HCT116 (cell line): ENCODE data around the gene CLIP4. TPM values are rescaled to one million over a fixed set of nuclear protein-coding genes. Genes with fewer than 3 reads are reported as not detected.

Experiments used
- ATAC-seq: fragments of 200-7000 bp; cut with Tn5 transposase; 2 replicates; pipeline ENCODE4 v1.9.1; 2020; ENCODE audit warnings: mild to moderate bottlenecking, moderate library complexity
- BruUV-seq: library from RNA; stranded (reverse); fragments of 400-500 nt; replicated peaks from 2 replicates; lab custom pipeline; 2021; lab: Mats Ljungman, UMichigan
- CTCF ChIA-PET: fragments of 300-600 bp; sonication (Branson Sonifier 250); formaldehyde crosslinking; loops from one replicate; lab custom pipeline; 2021; ENCODE audit warnings: antibody characterized with exemption; lab: Charles Lee
- POLR2A ChIA-PET: fragments of 300-600, 350-600 bp; sonication (Branson Sonifier 250); formaldehyde crosslinking; loops from one replicate; lab custom pipeline; 2021; ENCODE audit warnings: antibody characterized with exemption; lab: Charles Lee
- RAD21 ChIA-PET, 2 experiments: fragments of 300-600 bp; sonication (Branson Sonifier 250); formaldehyde crosslinking; loops; one replicate each; lab custom pipeline; 2023; ENCODE audit warnings: low total read pairs in 2 of 2; ENCODE audit not compliant: uncharacterized antibody in 2 of 2, unreplicated experiment in 2 of 2, low non-redundant PET in 1 of 2; lab: Charles Lee
- DNase-seq: peaks from one replicate; pipeline ENCODE4 v3.0.0-alpha.2; 2010; ENCODE audit warnings: low read depth, low spot score
- H2AFZ ChIP-seq: fragments of 200-600 bp; shearing (Covaris generic), sonication (generic); 2 replicates; pipeline ENCODE4 v1.6.1; 2017; ENCODE audit warnings: low read depth, mixed run types, mixed read lengths, antibody characterized with exemption, low read length; ENCODE audit not compliant: poor library complexity, severe bottlenecking
- H3K27ac ChIP-seq: 2 replicates; pipeline ENCODE4 v1.5.1; 2012; ENCODE audit warnings: low read depth, low read length
- H3K27me3 ChIP-seq: fragments of 200-600 bp; sonication (generic); 2 replicates; pipeline ENCODE4 v1.6.1; 2016; ENCODE audit warnings: mixed run types, low read length, mixed read lengths; ENCODE audit not compliant: insufficient read depth
- H3K36me3 ChIP-seq, 2 experiments: fragments of 200-500 bp in 1 of 2; fragments of 200-600 bp in 1 of 2; sonication (Bioruptor generic) in 1 of 2; sonication (generic) in 1 of 2; 2 replicates each; pipeline versions ENCODE4 v1.5.1 to v1.6.1; 2014 to 2016; ENCODE audit warnings: low read length in 2 of 2, inconsistent platforms in 1 of 2, mixed read lengths in 1 of 2, mixed run types in 1 of 2; ENCODE audit not compliant: insufficient read depth in 2 of 2, control insufficient read depth in 1 of 2
- H3K4me1 ChIP-seq, 2 experiments: fragments of 200-600 bp in 1 of 2; sonication (generic) in 1 of 2; 2 replicates each; pipeline versions ENCODE4 v1.5.1 to v1.6.1; 2012 to 2017; ENCODE audit warnings: low read length in 2 of 2, inconsistent platforms in 1 of 2, mild to moderate bottlenecking in 1 of 2, mixed read lengths in 1 of 2, mixed run types in 1 of 2, moderate library complexity in 1 of 2; ENCODE audit not compliant: insufficient read depth in 2 of 2, control insufficient read depth in 1 of 2
- H3K4me2 ChIP-seq: fragments of 200-600 bp; sonication (generic); 2 replicates; pipeline ENCODE4 v1.6.1; 2017; ENCODE audit warnings: mixed run types, low read length, mixed read lengths
- H3K4me3 ChIP-seq, 2 experiments: fragments of 200-600 bp in 1 of 2; sonication (generic) in 1 of 2; replicated peaks in 1 of 2; 2 replicates each; pipeline ENCODE4 v1.5.1; 2011 to 2016; ENCODE audit warnings: low read length in 2 of 2, control low read depth in 1 of 2, low read depth in 1 of 2, mild to moderate bottlenecking in 1 of 2, mixed read lengths in 1 of 2, mixed run types in 1 of 2
- H3K79me2 ChIP-seq: fragments of 200-600 bp; sonication (generic); 2 replicates; pipeline ENCODE4 v1.6.1; 2017; ENCODE audit warnings: mild to moderate bottlenecking, mixed run types, low read length, moderate library complexity, mixed read lengths; ENCODE audit not compliant: insufficient read depth
- H3K9ac ChIP-seq: fragments of 200-600 bp; sonication (generic); 2 replicates; pipeline ENCODE4 v1.6.1; 2016; ENCODE audit warnings: low read length, mixed read lengths
- H3K9me2 ChIP-seq: fragments of 200-600 bp; sonication (generic), shearing (Covaris generic); 2 replicates; pipeline ENCODE4 v1.6.1; 2017; ENCODE audit warnings: mixed run types, mild to moderate bottlenecking, moderate library complexity; ENCODE audit not compliant: insufficient read depth
- H3K9me3 ChIP-seq, 2 experiments: fragments of 200-500 bp in 1 of 2; fragments of 200-600 bp in 1 of 2; sonication (Bioruptor generic) in 1 of 2; sonication (generic) in 1 of 2; 2 replicates each; pipeline ENCODE4 v1.6.1; 2014 to 2017; ENCODE audit warnings: low read length in 2 of 2, mixed read lengths in 2 of 2, inconsistent platforms in 1 of 2, low read depth in 1 of 2, mild to moderate bottlenecking in 1 of 2, mixed run types in 1 of 2, moderate library complexity in 1 of 2; ENCODE audit not compliant: control insufficient read depth in 1 of 2, insufficient read depth in 1 of 2
- H4K20me1 ChIP-seq: fragments of 200-600 bp; sonication (generic), shearing (Covaris generic); 2 replicates; pipeline ENCODE4 v1.6.1; 2017; ENCODE audit warnings: mixed run types, mild to moderate bottlenecking, moderate library complexity; ENCODE audit not compliant: insufficient read depth
- ATF3 ChIP-seq: IDR thresholded peaks from 2 replicates; pipeline ENCODE4 v1.6.1; 2012
- CBX3 ChIP-seq: IDR thresholded peaks from 2 replicates; pipeline ENCODE4 v1.6.1; 2012; ENCODE audit warnings: low read depth
- CTCF ChIP-seq, 3 experiments: fragments of 200-600 bp in 1 of 3; sonication (generic) in 1 of 3; IDR thresholded peaks in 2 of 3; conservative IDR thresholded peaks in 1 of 3; 2 replicates each; pipeline ENCODE4 v1.5.1; 2012 to 2017; ENCODE audit warnings: low read depth in 2 of 3, low read length in 2 of 3, antibody characterized with exemption in 1 of 3, borderline replicate concordance in 1 of 3, control low read depth in 1 of 3, mild to moderate bottlenecking in 1 of 3, mixed read lengths in 1 of 3, mixed run types in 1 of 3, moderate library complexity in 1 of 3; ENCODE audit not compliant: insufficient read depth in 1 of 3
- EGR1 ChIP-seq: IDR thresholded peaks from 2 replicates; pipeline ENCODE4 v1.6.1; 2012; ENCODE audit warnings: low read depth
- EZH2phosphoT487 ChIP-seq: fragments of 200-600 bp; IDR thresholded peaks from 2 replicates; pipeline ENCODE4 v1.6.1; 2018; ENCODE audit warnings: antibody characterized with exemption, borderline replicate concordance
- POLR2AphosphoS5 ChIP-seq: IDR thresholded peaks from 2 replicates; pipeline ENCODE4 v1.6.1; 2011; ENCODE audit warnings: mild to moderate bottlenecking, low read depth, low read length, moderate library complexity
- SIN3A ChIP-seq: IDR thresholded peaks from 2 replicates; pipeline ENCODE4 v1.6.1; 2012; ENCODE audit warnings: low read depth
- TCF7L2 ChIP-seq: IDR thresholded peaks from 2 replicates; pipeline ENCODE4 v1.7.0; 2011; ENCODE audit warnings: borderline replicate concordance, inconsistent platforms; ENCODE audit not compliant: insufficient read depth, insufficient read length; ENCODE audit errors: extremely low read depth
- intact Hi-C: fragments of 100-400 bp; cut with micrococcal nuclease; formaldehyde crosslinking; loops from 2 replicates; pipeline ENCODE4 v1.10.0; 2022
- total RNA-seq: library from RNA; stranded (reverse); gene quantifications from one replicate; pipeline ENCODE4 v1.2.1, GENCODE V29; 2021; ENCODE audit not compliant: unreplicated experiment

CLIP4 gene
- total RNA-seq, 1 experiment from 2014 or later, result 27.8 TPM

- no peak for DNase-seq
- H4K20me1 ChIP-seq, result no peaks in the 10 kb centered on the region
- H2AFZ ChIP-seq, result no peak overlapping the region
- no peaks in the 10 kb centered on the region for H3K27me3 ChIP-seq
- no peaks in the 10 kb centered on the region for H3K36me3 ChIP-seq
- H3K4me3 ChIP-seq, result no peak overlapping the region
- no peak overlapping the region for H3K9ac ChIP-seq
- H3K27ac ChIP-seq, result no peak overlapping the region
- H3K4me1 ChIP-seq, result no peaks in the 10 kb centered on the region
- no peak for ATAC-seq
- RAD21 ChIA-PET, result no interaction called here
- no peak overlapping the region for H3K4me2 ChIP-seq
- no peaks in the 10 kb centered on the region for H3K9me3 ChIP-seq
- POLR2A ChIA-PET, result no interaction called here
- BruUV-seq, result no TSS peak
- CTCF ChIA-PET, result no interaction called here
- TF ChIP-seq SIN3A, result no peak
- TF ChIP-seq TCF7L2, result no peak
- no peak for TF ChIP-seq EZH2phosphoT487
- TF ChIP-seq CBX3, result no peak
- no peak for TF ChIP-seq CTCF (IDR thresholded peaks at IDR 0.05 in 2 of 3, conservative IDR thresholded peaks at IDR 0.05 in 1 of 3; ENCODE audit: borderline replicate concordance in 1 of 3, insufficient read depth in 1 of 3, low read depth in 2 of 3, low read length in 2 of 3)
- no peak for TF ChIP-seq ATF3
- no peaks in the 10 kb centered on the region for H3K79me2 ChIP-seq
- no peaks in the 10 kb centered on the region for H3K9me2 ChIP-seq
- intact Hi-C loops, result no loop called here
These were observed 103.4 kb downstream of the CLIP4 start for GRCh38 chr2:29218550-29219125.

GRCh38 chr2:29219374-29219773 is 104.2 kb downstream of the CLIP4 start:
- no peak for TF ChIP-seq EGR1
- TF ChIP-seq POLR2AphosphoS5, result no peak
- CTCF ChIA-PET, result no interaction called here

More at GRCh38 chr2:29219374-29219773, 104.2 kb downstream of the CLIP4 start:
- Histone ChIP-seq H3K9ac (no peak overlapping the region), H3K4me3 (no peak overlapping the region), H3K36me3 (no peaks in the 10 kb centered on the region), H3K27ac (no peak overlapping the region), H3K4me2 (no peak overlapping the region), H2AFZ (no peak overlapping the region), H3K79me2 (no peaks in the 10 kb centered on the region), H4K20me1 (no peaks in the 10 kb centered on the region), H3K9me3 (no peaks in the 10 kb centered on the region), H3K4me1 (no peaks in the 10 kb centered on the region), H3K9me2 (no peaks in the 10 kb centered on the region), H3K27me3 (no peaks in the 10 kb centered on the region)
- no TSS peak for BruUV-seq
- intact Hi-C loops, result no loop called here
- DNase-seq (no peak), ATAC-seq (no peak)
- POLR2A ChIA-PET, result no interaction called here
- RAD21 ChIA-PET, result no interaction called here
